GM12864 (cell line): ENCODE measurements around the gene ATRAID.

Source experiments
- DNase-seq: peaks from one replicate; pipeline ENCODE4 v3.0.0-alpha.2; 2011; ENCODE audit warnings: low read depth
- H3K4me3 ChIP-seq: 2 replicates; pipeline ENCODE4 v1.5.1; 2011; ENCODE audit warnings: mild to moderate bottlenecking, low read depth, low read length, control low read depth
- CTCF ChIP-seq: IDR thresholded peaks from 2 replicates; pipeline ENCODE4 v1.5.1; 2011; ENCODE audit warnings: low read depth, mild to moderate bottlenecking, moderate library complexity, low read length, control low read depth, inconsistent platforms; ENCODE audit errors: missing control alignments

Gene ATRAID

GRCh38 chr2:27216416-27217137 is 4.7 kb downstream of the ATRAID start:
- DNase-seq = no peak
- H3K4me3 ChIP-seq = peak overlapping the region; percentile 85
- TF ChIP-seq CTCF = no peak

- H3K4me3 ChIP-seq = peak within 1 kb of the TSS; percentile 85
- peak; percentile 52 for DNase-seq
- TF ChIP-seq CTCF = peak; percentile 15
These were observed 5.6 kb downstream of the ATRAID start, which contains the start of gene CAD for GRCh38 chr2:27217173-27218121. Gene CAD, plus strand, starts transcription at chr2:27217369. Its CDS starts 183 bp downstream, at chr2:27217552.

- TF ChIP-seq CTCF = no peak
- no peak for DNase-seq
- H3K4me3 ChIP-seq = peak overlapping the region; percentile 85
These were observed 6.8 kb downstream of the ATRAID start for GRCh38 chr2:27218614-27219013.

- no peak for DNase-seq
- no peak for TF ChIP-seq CTCF
- no peak overlapping the region; the same call in 1 of the 2 replicates for H3K4me3 ChIP-seq
These were observed 7.2 kb downstream of the ATRAID start for GRCh38 chr2:27219091-27219490.

GRCh38 chr2:27220091-27220490 is 8.2 kb downstream of the ATRAID start:
- no peak for TF ChIP-seq CTCF
- no peak overlapping the region for H3K4me3 ChIP-seq
- no peak for DNase-seq

GRCh38 chr2:27221166-27221565 is 9.3 kb downstream of the ATRAID start:
- no peak overlapping the region for H3K4me3 ChIP-seq
- TF ChIP-seq CTCF = no peak
- no peak for DNase-seq
